Osteocyte (in vitro differentiated cells): Measurements from ENCODE around the gene NKG7. TPM values are rescaled to one million over a fixed set of nuclear protein-coding genes. Genes with fewer than 3 reads are reported as not detected.
A peak's percentile ranks its signal among the peaks of the same experiment; 100 is the strongest.

Experiments used
- DNase-seq: peaks from one replicate; pipeline ENCODE4 v3.0.0; 2021; ENCODE audit warnings: mixed read lengths; ENCODE audit not compliant: unreplicated experiment; ENCODE audit errors: extremely low spot score
- H3K27ac Mint-ChIP-seq: one replicate; pipeline ENCODE4 v1.8.0; 2021; ENCODE audit warnings: mild to moderate bottlenecking, mixed read lengths; ENCODE audit not compliant: unreplicated experiment
- H3K27me3 Mint-ChIP-seq: one replicate; pipeline ENCODE4 v1.8.0; 2021; ENCODE audit warnings: mixed read lengths; ENCODE audit not compliant: unreplicated experiment
- H3K36me3 Mint-ChIP-seq: one replicate; pipeline ENCODE4 v1.8.0; 2021; ENCODE audit warnings: mixed read lengths; ENCODE audit not compliant: unreplicated experiment
- H3K4me1 Mint-ChIP-seq: one replicate; pipeline ENCODE4 v1.8.0; 2021; ENCODE audit warnings: mixed read lengths; ENCODE audit not compliant: unreplicated experiment
- H3K4me3 Mint-ChIP-seq: one replicate; pipeline ENCODE4 v1.8.0; 2021; ENCODE audit warnings: mild to moderate bottlenecking, moderate library complexity, mixed read lengths; ENCODE audit not compliant: unreplicated experiment
- H3K9me3 Mint-ChIP-seq: one replicate; pipeline ENCODE4 v1.8.0; 2021; ENCODE audit warnings: mixed read lengths; ENCODE audit not compliant: unreplicated experiment
- CTCF ChIP-seq: fragments of 200-600 bp; sonication (generic); IDR thresholded peaks from 2 replicates; pipeline ENCODE4 v1.5.0; 2021; ENCODE audit warnings: antibody characterized with exemption, mild to moderate bottlenecking, moderate library complexity
- total RNA-seq: library from RNA; stranded (reverse); gene quantifications from 2 replicates; pipeline ENCODE4 v1.2.1, GENCODE V29; 2021

Gene NKG7
- total RNA-seq, 1 donor from 2014 or later = not detected

- Mint-ChIP-seq H3K36me3 (no peaks in the 10 kb centered on the region), H3K27ac (peak overlapping the region; percentile 89)
Observed at GRCh38 chr19:51339313-51339686, 33.2 kb downstream of the NKG7 start.

GRCh38 chr19:51338563-51339312 lies 33.7 kb downstream of the NKG7 start:
- peak; percentile 92 for DNase-seq
- no peaks in the 10 kb centered on the region for H3K36me3 Mint-ChIP-seq
- TF ChIP-seq CTCF = peak; percentile 92
- H3K4me3 Mint-ChIP-seq = peak overlapping the region; percentile 87
- peak overlapping the region; percentile 89 for H3K27ac Mint-ChIP-seq
- no peaks in the 10 kb centered on the region for H3K27me3 Mint-ChIP-seq
- no peaks in the 10 kb centered on the region for H3K9me3 Mint-ChIP-seq
- H3K4me1 Mint-ChIP-seq = peaks cover 9% of the 10 kb centered on the region

More at GRCh38 chr19:51339313-51339686, 33.2 kb downstream of the NKG7 start:
- H3K9me3 Mint-ChIP-seq = no peaks in the 10 kb centered on the region
- no peak for DNase-seq
- no peak for TF ChIP-seq CTCF
- H3K4me3 Mint-ChIP-seq = peak overlapping the region; percentile 87
- peaks cover 9% of the 10 kb centered on the region for H3K4me1 Mint-ChIP-seq
- no peaks in the 10 kb centered on the region for H3K27me3 Mint-ChIP-seq

GRCh38 chr19:51337861-51338562 lies 34.4 kb downstream of the NKG7 start:
- no peak overlapping the region for H3K27ac Mint-ChIP-seq
- peak overlapping the region; percentile 87 for H3K4me3 Mint-ChIP-seq
- no peaks in the 10 kb centered on the region for H3K9me3 Mint-ChIP-seq
- peaks cover 9% of the 10 kb centered on the region for H3K4me1 Mint-ChIP-seq
- H3K27me3 Mint-ChIP-seq = no peaks in the 10 kb centered on the region
- no peaks in the 10 kb centered on the region for H3K36me3 Mint-ChIP-seq
- DNase-seq = no peak
- TF ChIP-seq CTCF = no peak

- no peaks in the 10 kb centered on the region for H3K9me3 Mint-ChIP-seq
- no peak for DNase-seq
- H3K27me3 Mint-ChIP-seq = no peaks in the 10 kb centered on the region
- peaks cover 9% of the 10 kb centered on the region for H3K4me1 Mint-ChIP-seq
- H3K27ac Mint-ChIP-seq = no peak overlapping the region
- no peaks in the 10 kb centered on the region for H3K36me3 Mint-ChIP-seq
- no peak overlapping the region for H3K4me3 Mint-ChIP-seq
- TF ChIP-seq CTCF = no peak
Observed at GRCh38 chr19:51337141-51337860, 35.2 kb downstream of the NKG7 start.
